Endodermal cell (in vitro differentiated cells): ENCODE results near the gene NDRG2. TPM values are rescaled to one million over a fixed set of nuclear protein-coding genes. Genes with fewer than 3 reads are reported as not detected.

Experiments
- DNase-seq: peaks from one replicate; pipeline ENCODE4 v3.0.0-alpha.2; 2017
- H3K27ac ChIP-seq: 2 replicates; pipeline ENCODE4 v1.5.1; 2013; ENCODE audit warnings: mild to moderate bottlenecking, low read depth, low read length, moderate library complexity
- H3K27me3 ChIP-seq: 2 replicates; pipeline ENCODE4 v1.6.1; 2013; ENCODE audit warnings: mild to moderate bottlenecking, low read length, moderate library complexity; ENCODE audit not compliant: insufficient read depth, control insufficient read depth, poor library complexity, severe bottlenecking
- H3K36me3 ChIP-seq: 2 replicates; pipeline ENCODE4 v1.7.0; 2013; ENCODE audit warnings: mild to moderate bottlenecking, low read length, moderate library complexity; ENCODE audit not compliant: control insufficient read depth, insufficient read depth
- H3K4me1 ChIP-seq: one replicate; pipeline ENCODE4 v1.7.0; 2013; ENCODE audit warnings: low read length; ENCODE audit not compliant: control insufficient read depth, insufficient read depth
- H3K4me3 ChIP-seq: 2 replicates; pipeline ENCODE4 v1.5.1; 2013; ENCODE audit warnings: mild to moderate bottlenecking, low read length, moderate library complexity
- H3K9ac ChIP-seq: 2 replicates; pipeline ENCODE4 v1.6.1; 2013; ENCODE audit warnings: mild to moderate bottlenecking, low read length, moderate library complexity; ENCODE audit not compliant: poor library complexity, severe bottlenecking; ENCODE audit errors: extremely low read depth
- H3K9me3 ChIP-seq: 2 replicates; pipeline ENCODE4 v1.6.1; 2013; ENCODE audit warnings: mild to moderate bottlenecking, low read length, moderate library complexity; ENCODE audit not compliant: control insufficient read depth
- H3K27ac Mint-ChIP-seq: 2 replicates; pipeline ENCODE4 v1.8.0; 2020; ENCODE audit warnings: mixed read lengths
- H3K27me3 Mint-ChIP-seq: 2 replicates; pipeline ENCODE4 v1.8.0; 2021; ENCODE audit warnings: mild to moderate bottlenecking, mixed read lengths; ENCODE audit not compliant: insufficient read depth
- H3K36me3 Mint-ChIP-seq: 2 replicates; pipeline ENCODE4 v1.8.0; 2020; ENCODE audit warnings: low read depth, mixed read lengths
- H3K4me1 Mint-ChIP-seq: 2 replicates; pipeline ENCODE4 v1.8.0; 2020; ENCODE audit warnings: mixed read lengths
- H3K4me3 Mint-ChIP-seq: 2 replicates; pipeline ENCODE4 v1.8.0; 2020; ENCODE audit warnings: mild to moderate bottlenecking, moderate library complexity, mixed read lengths
- H3K9me3 Mint-ChIP-seq: 2 replicates; pipeline ENCODE4 v1.8.0; 2020; ENCODE audit warnings: mild to moderate bottlenecking, mixed read lengths
- WGBS, 2 experiments: methylation state at CpG; one replicate each; pipeline versions ENCODE4 v1.1.5 to v1.1.7; 2013; ENCODE audit warnings: missing lambda C conversion rate in 2 of 2, mixed read lengths in 1 of 2; ENCODE audit not compliant: insufficient coverage in 1 of 2, insufficient read length in 1 of 2; 5-methylcytosine and 5-hydroxymethylcytosine counted together
- total RNA-seq, 2 donors: library from RNA; stranded (reverse); fragmentation: NEBNext Ultra II Directional in 1 of 2; extraction: Animal tissue kit (Norgen Biotek cat#: 25700) in 1 of 2; gene quantifications; 2 replicates in 1 of 2; 3 replicates in 1 of 2; pipeline ENCODE4 v1.2.1, GENCODE V29; 2021
- TF ChIP-seq, protein P1 (sequence below): fragments of 200-600 bp; sonication (generic); conservative IDR thresholded peaks from 2 replicates; pipeline ENCODE4 v1.5.0; 2021; ENCODE audit warnings: antibody characterized with exemption, mild to moderate bottlenecking

The NDRG2 gene
- total RNA-seq, 2 donors from 2014 or later: 46.3 to 52.8 TPM

DNA sequence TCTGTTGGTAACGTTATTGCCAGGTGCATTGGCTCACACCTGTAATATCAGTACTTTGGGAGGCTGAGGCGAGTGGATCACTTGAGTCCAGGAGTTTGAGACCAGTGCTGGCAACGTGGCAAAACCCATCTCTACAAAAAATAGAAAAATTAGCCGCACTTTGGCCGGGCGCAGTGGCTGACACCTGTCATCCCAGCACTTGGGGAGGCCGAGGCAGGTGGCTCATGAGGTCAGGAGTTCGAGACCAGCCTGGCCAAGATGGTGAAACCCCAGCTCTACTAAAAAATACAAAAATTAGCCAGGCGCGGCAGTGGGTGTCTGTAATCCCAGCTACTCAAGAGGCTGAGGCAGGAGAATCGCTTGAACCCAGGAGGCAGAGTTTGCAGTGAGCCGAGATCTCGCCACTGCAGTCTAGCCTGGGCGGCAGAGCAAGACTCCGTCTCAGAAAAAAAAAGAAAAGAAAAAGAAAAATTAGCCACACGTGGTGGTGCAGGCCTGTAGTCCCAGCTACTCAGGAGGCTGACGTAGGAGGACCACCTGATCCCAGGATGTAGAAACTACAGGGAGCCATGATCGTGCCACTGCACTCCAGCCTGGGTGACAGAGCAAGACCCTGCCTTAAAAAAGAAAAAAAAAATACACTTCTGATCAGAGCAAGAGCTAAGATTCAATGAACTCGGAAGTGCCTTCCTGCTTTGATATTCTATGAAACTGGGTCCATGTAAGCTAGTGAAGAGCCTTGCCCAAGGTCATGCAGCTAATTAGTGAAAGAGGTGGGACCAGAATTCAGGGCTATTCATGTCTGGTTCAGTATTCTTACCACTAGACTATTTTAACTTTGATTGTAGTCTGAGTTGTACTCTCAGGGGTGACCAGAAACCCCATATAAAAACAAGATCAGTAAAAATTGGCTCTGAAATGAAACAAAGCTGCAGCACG, 28.6 kb upstream of the NDRG2 start:
- H3K36me3 ChIP-seq: no peaks in the 10 kb centered on the region
- Mint-ChIP-seq H3K4me1 (peaks cover 15% of the 10 kb centered on the region), H3K27ac (no peak overlapping the region), H3K4me3 (no peak overlapping the region), H3K36me3 (no peaks in the 10 kb centered on the region), H3K9me3 (no peaks in the 10 kb centered on the region), H3K27me3 (no peaks in the 10 kb centered on the region)
- TF ChIP-seq, protein P1, sequence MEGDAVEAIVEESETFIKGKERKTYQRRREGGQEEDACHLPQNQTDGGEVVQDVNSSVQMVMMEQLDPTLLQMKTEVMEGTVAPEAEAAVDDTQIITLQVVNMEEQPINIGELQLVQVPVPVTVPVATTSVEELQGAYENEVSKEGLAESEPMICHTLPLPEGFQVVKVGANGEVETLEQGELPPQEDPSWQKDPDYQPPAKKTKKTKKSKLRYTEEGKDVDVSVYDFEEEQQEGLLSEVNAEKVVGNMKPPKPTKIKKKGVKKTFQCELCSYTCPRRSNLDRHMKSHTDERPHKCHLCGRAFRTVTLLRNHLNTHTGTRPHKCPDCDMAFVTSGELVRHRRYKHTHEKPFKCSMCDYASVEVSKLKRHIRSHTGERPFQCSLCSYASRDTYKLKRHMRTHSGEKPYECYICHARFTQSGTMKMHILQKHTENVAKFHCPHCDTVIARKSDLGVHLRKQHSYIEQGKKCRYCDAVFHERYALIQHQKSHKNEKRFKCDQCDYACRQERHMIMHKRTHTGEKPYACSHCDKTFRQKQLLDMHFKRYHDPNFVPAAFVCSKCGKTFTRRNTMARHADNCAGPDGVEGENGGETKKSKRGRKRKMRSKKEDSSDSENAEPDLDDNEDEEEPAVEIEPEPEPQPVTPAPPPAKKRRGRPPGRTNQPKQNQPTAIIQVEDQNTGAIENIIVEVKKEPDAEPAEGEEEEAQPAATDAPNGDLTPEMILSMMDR: no peak
- no peaks in the 10 kb centered on the region for H3K27me3 ChIP-seq
- H3K27ac ChIP-seq: no peak overlapping the region
- no peak overlapping the region for H3K9ac ChIP-seq
- no peak for DNase-seq
- H3K4me1 ChIP-seq: peaks cover 2% of the 10 kb centered on the region
- no peaks in the 10 kb centered on the region for H3K9me3 ChIP-seq
- H3K4me3 ChIP-seq: no peak overlapping the region
- WGBS, 2 experiments: 93% methylated on average over 17 to 20 of the region's 20 CpGs

DNA sequence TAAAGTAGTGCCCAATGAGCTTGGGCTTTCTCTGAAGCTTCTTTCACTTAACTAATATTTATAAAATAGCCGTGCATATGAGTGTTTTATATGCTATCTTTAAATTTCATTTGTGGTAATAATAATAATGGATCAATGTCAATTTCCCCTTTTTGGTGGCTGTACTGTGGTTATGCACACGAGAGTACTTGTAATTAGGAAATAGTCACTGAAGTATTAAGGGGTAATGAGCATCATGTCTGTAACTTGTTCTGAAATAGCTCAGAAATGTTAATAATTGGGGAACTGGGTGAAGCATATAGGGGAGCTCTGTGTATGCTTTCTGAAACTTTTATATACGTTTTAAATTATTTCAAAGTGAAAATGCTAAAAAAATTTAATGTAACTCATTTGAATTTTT, 25.7 kb upstream of the NDRG2 start:
- Mint-ChIP-seq H3K27me3 (peaks cover 3% of the 10 kb centered on the region), H3K36me3 (no peaks in the 10 kb centered on the region), H3K27ac (no peak overlapping the region), H3K4me3 (no peak overlapping the region), H3K9me3 (no peaks in the 10 kb centered on the region), H3K4me1 (peaks cover 12% of the 10 kb centered on the region)
- no peak overlapping the region for H3K9ac ChIP-seq
- DNase-seq: no peak
- no peak overlapping the region for H3K4me3 ChIP-seq
- TF ChIP-seq, protein P1: no peak
- no peak overlapping the region for H3K27ac ChIP-seq
- 100% methylated on average over 1 to 2 of the region's 3 CpGs for WGBS, 2 experiments
- H3K36me3 ChIP-seq: no peaks in the 10 kb centered on the region
- H3K9me3 ChIP-seq: no peaks in the 10 kb centered on the region
- H3K27me3 ChIP-seq: no peaks in the 10 kb centered on the region
- peaks cover 2% of the 10 kb centered on the region for H3K4me1 ChIP-seq

DNA sequence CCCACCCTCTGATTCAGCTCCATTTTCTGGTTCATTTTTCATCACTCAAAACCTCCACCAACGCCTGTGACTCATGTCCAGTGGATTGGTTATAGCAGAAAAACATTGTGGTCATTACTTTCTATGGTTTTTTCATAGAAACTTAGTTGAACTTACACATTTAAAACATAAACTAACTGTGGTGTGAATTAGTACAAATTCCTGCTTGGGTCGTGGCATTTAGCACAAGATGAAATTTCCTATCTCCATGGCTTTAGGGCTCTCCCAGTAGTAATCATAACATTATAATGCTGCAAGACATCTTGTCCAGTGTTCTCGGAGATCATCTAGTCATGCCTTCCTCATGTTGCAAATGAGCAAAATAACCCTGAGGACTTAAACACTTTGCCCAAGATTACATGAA, 24.4 kb upstream of the NDRG2 start:
- no peak overlapping the region for H3K27ac ChIP-seq
- H3K4me3 ChIP-seq: no peak overlapping the region
- Mint-ChIP-seq H3K27me3 (peaks cover 8% of the 10 kb centered on the region), H3K36me3 (no peaks in the 10 kb centered on the region), H3K27ac (no peak overlapping the region), H3K9me3 (no peaks in the 10 kb centered on the region), H3K4me1 (peaks cover 7% of the 10 kb centered on the region), H3K4me3 (no peak overlapping the region)
- H3K4me1 ChIP-seq: no peaks in the 10 kb centered on the region
- H3K27me3 ChIP-seq: no peaks in the 10 kb centered on the region
- no peaks in the 10 kb centered on the region for H3K36me3 ChIP-seq
- H3K9ac ChIP-seq: no peak overlapping the region
- DNase-seq: no peak
- WGBS, 2 experiments: 70 to 81% methylated on average over 2 to 3 of the region's 3 CpGs
- H3K9me3 ChIP-seq: no peaks in the 10 kb centered on the region
- TF ChIP-seq, protein P1: no peak
